ENCODE measurements around the gene FAM117A. TPM values are rescaled to one million over a fixed set of nuclear protein-coding genes. Genes with fewer than 3 reads are reported as not detected.
A peak's percentile ranks its signal among the peaks of the same experiment; 100 is the strongest.
"Not testable (repeated sequence)": the region's sequence is repeated elsewhere in the genome, so short reads cannot be mapped to it uniquely, and the experiment has no call there.

Gene FAM117A
- total RNA-seq, 1 experiment from 2014 or later = 14.9 TPM

GRCh38 chr17:49677134-49677932 is 86.6 kb downstream of the FAM117A start:
- Mint-ChIP-seq H3K36me3 (ENCODE audit: insufficient read depth, unreplicated experiment) (peaks cover 30% of the 10 kb centered on the region), H3K9me3 (ENCODE audit: low read depth, unreplicated experiment) (no peaks in the 10 kb centered on the region), H3K4me1 (ENCODE audit: low read depth, unreplicated experiment) (peaks cover 26% of the 10 kb centered on the region), H3K27me3 (ENCODE audit: unreplicated experiment) (peaks cover 10% of the 10 kb centered on the region), H3K4me3 (ENCODE audit: low read depth, unreplicated experiment) (peak overlapping the region; percentile 78), H3K27ac (ENCODE audit: unreplicated experiment) (peak overlapping the region; percentile 82)
- CTCF ChIA-PET = interaction anchor here (0.6 to 1.0 kb wide), 18 partner anchors 12 to 1027 kb away, joined by 3 to 6 read pairs (median 4); partner anchors contain the start of genes FAM117A and PHB1
- intact Hi-C loops (cut with micrococcal nuclease; ENCODE audit: unreplicated experiment) = loop anchor here (10.0 kb wide), 1 partner anchor 53 kb away; no protein-coding TSS in a partner anchor
- no peak for TF ChIP-seq CTCF (IDR thresholded peaks at IDR 0.05; ENCODE audit: unreplicated experiment)
- BruUV-seq (replicated peaks) = no TSS peak
- peak; percentile 99 for DNase-seq

GRCh38 chr17:49676276-49676868 is 87.6 kb downstream of the FAM117A start:
- H3K36me3 Mint-ChIP-seq (ENCODE audit: insufficient read depth, unreplicated experiment) = peaks cover 30% of the 10 kb centered on the region
- no peak for DNase-seq
- intact Hi-C loops (cut with micrococcal nuclease; ENCODE audit: unreplicated experiment) = loop anchor here (10.0 kb wide), 1 partner anchor 52 kb away; no protein-coding TSS in a partner anchor
- CTCF ChIA-PET = interaction anchor here (0.7 kb wide), 1 partner anchor 22 kb away, joined by 3 read pairs; no protein-coding TSS in a partner anchor
- H3K4me3 Mint-ChIP-seq (ENCODE audit: low read depth, unreplicated experiment) = peak overlapping the region; percentile 78
- H3K27me3 Mint-ChIP-seq (ENCODE audit: unreplicated experiment) = peaks cover under 1% of the 10 kb centered on the region
- peaks cover 26% of the 10 kb centered on the region for H3K4me1 Mint-ChIP-seq (ENCODE audit: low read depth, unreplicated experiment)
- H3K27ac Mint-ChIP-seq (ENCODE audit: unreplicated experiment) = peak overlapping the region; percentile 82
- no peaks in the 10 kb centered on the region for H3K9me3 Mint-ChIP-seq (ENCODE audit: low read depth, unreplicated experiment)
- no TSS peak for BruUV-seq (replicated peaks)
- TF ChIP-seq CTCF (IDR thresholded peaks at IDR 0.05; ENCODE audit: unreplicated experiment) = no peak

GRCh38 chr17:49674507-49674906 is 89.4 kb downstream of the FAM117A start:
- H3K27ac Mint-ChIP-seq (ENCODE audit: unreplicated experiment) = no peak overlapping the region
- intact Hi-C loops (cut with micrococcal nuclease; ENCODE audit: unreplicated experiment) = loop anchor here (10.0 kb wide), 1 partner anchor 50 kb away; no protein-coding TSS in a partner anchor
- CTCF ChIA-PET = interaction anchor here (0.8 kb wide), 1 partner anchor 16 kb away, joined by 6 read pairs; no protein-coding TSS in a partner anchor
- no TSS peak for BruUV-seq (replicated peaks)
- peaks cover 36% of the 10 kb centered on the region for H3K36me3 Mint-ChIP-seq (ENCODE audit: insufficient read depth, unreplicated experiment)
- TF ChIP-seq CTCF (IDR thresholded peaks at IDR 0.05; ENCODE audit: unreplicated experiment) = no peak
- H3K4me1 Mint-ChIP-seq (ENCODE audit: low read depth, unreplicated experiment) = peaks cover 26% of the 10 kb centered on the region
- no peaks in the 10 kb centered on the region for H3K9me3 Mint-ChIP-seq (ENCODE audit: low read depth, unreplicated experiment)
- no peaks in the 10 kb centered on the region for H3K27me3 Mint-ChIP-seq (ENCODE audit: unreplicated experiment)
- H3K4me3 Mint-ChIP-seq (ENCODE audit: low read depth, unreplicated experiment) = no peak overlapping the region
- DNase-seq = no peak

- intact Hi-C loops (cut with micrococcal nuclease; ENCODE audit: unreplicated experiment) = loop anchor here (10.0 kb wide), 1 partner anchor 49 kb away; no protein-coding TSS in a partner anchor
- H3K4me3 Mint-ChIP-seq (ENCODE audit: low read depth, unreplicated experiment); H3K9me3 Mint-ChIP-seq (ENCODE audit: low read depth, unreplicated experiment); DNase-seq; H3K27me3 Mint-ChIP-seq (ENCODE audit: unreplicated experiment); BruUV-seq (replicated peaks); CTCF ChIA-PET; H3K27ac Mint-ChIP-seq (ENCODE audit: unreplicated experiment): not testable (repeated sequence)
- Mint-ChIP-seq H3K36me3 (ENCODE audit: insufficient read depth, unreplicated experiment) (peaks cover 36% of the 10 kb centered on the region), H3K4me1 (ENCODE audit: low read depth, unreplicated experiment) (peaks cover 26% of the 10 kb centered on the region)
Observed at GRCh38 chr17:49673679-49674078, 90.3 kb downstream of the FAM117A start.

Data from Calu3 (cell line).